SK-N-SH (cell line): ENCODE measurements around the gene NECTIN1.

ENCODE experiments used
- CTCF ChIP-seq: fragments of 200-600 bp; sonication (generic); IDR thresholded peaks from 2 replicates; pipeline ENCODE4 v1.6.1; 2017; ENCODE audit warnings: antibody characterized with exemption, mild to moderate bottlenecking, moderate library complexity
- EZH2phosphoT487 ChIP-seq: fragments of 200-600 bp; sonication (generic); IDR thresholded peaks from 2 replicates; pipeline ENCODE4 v1.6.1; 2017; ENCODE audit warnings: low read depth, mixed run types, mild to moderate bottlenecking, antibody characterized with exemption, moderate library complexity, borderline replicate concordance
- GABPA ChIP-seq: IDR thresholded peaks from 2 replicates; pipeline ENCODE4 v1.4.0; 2012; ENCODE audit warnings: low read depth, mild to moderate bottlenecking
- GATA2 ChIP-seq: sonication (generic); formaldehyde crosslinking; IDR thresholded peaks from 2 replicates; pipeline ENCODE4 v1.5.0; 2020; ENCODE audit warnings: mild to moderate bottlenecking, missing genetic modification reagents
- IRF3 ChIP-seq: fragments of 150-350 bp; IDR thresholded peaks from 2 replicates; pipeline ENCODE4 v1.6.1; 2016; ENCODE audit warnings: mild to moderate bottlenecking, low read depth, low read length
- MAX ChIP-seq: IDR thresholded peaks from 2 replicates; pipeline ENCODE4 v1.4.0; 2012; ENCODE audit warnings: low read depth
- NFIC ChIP-seq: IDR thresholded peaks from 2 replicates; pipeline ENCODE4 v1.4.0; 2012; ENCODE audit warnings: borderline replicate concordance
- POLR2AphosphoS5 ChIP-seq: IDR thresholded peaks from 2 replicates; pipeline ENCODE4 v1.6.1; 2012; ENCODE audit warnings: low read depth, low read length
- RAD21 ChIP-seq: IDR thresholded peaks from 2 replicates; pipeline ENCODE4 v1.6.1; 2012; ENCODE audit warnings: mild to moderate bottlenecking, low read length
- TAF1 ChIP-seq: IDR thresholded peaks from 2 replicates; pipeline ENCODE4 v1.6.1; 2012; ENCODE audit warnings: low read depth, mild to moderate bottlenecking, low read length, moderate library complexity, borderline replicate concordance
- USF1 ChIP-seq: IDR thresholded peaks from 2 replicates; pipeline ENCODE4 v1.4.0; 2012; ENCODE audit warnings: low read depth, borderline replicate concordance
- USF2 ChIP-seq: fragments of 150-350 bp; IDR thresholded peaks from 2 replicates; pipeline ENCODE4 v1.6.1; 2017; ENCODE audit warnings: antibody characterized with exemption, low read length, low read depth, borderline replicate concordance
- YY1 ChIP-seq: IDR thresholded peaks from 2 replicates; pipeline ENCODE4 v1.4.0; 2012; ENCODE audit warnings: low read depth, mild to moderate bottlenecking

- no peak for TF ChIP-seq CTCF
- no peak for TF ChIP-seq YY1
- no peak for TF ChIP-seq TAF1
- no peak for TF ChIP-seq USF2
- TF ChIP-seq GATA2 = no peak
- no peak for TF ChIP-seq POLR2AphosphoS5
- TF ChIP-seq MAX = no peak
- TF ChIP-seq USF1 = no peak
- TF ChIP-seq NFIC = no peak
- TF ChIP-seq RAD21 = no peak
- no peak for TF ChIP-seq EZH2phosphoT487
- TF ChIP-seq IRF3 = no peak
- TF ChIP-seq GABPA = no peak
Measured at GRCh38 chr11:119687373-119688046, 41.5 kb downstream of the NECTIN1 start.
